Testis (tissue), 3 donors: ENCODE measurements around the gene DAZAP2. TPM values are rescaled to one million over a fixed set of nuclear protein-coding genes. Genes with fewer than 3 reads are reported as not detected.
"Not testable (repeated sequence)": the region's sequence is repeated elsewhere in the genome, so short reads cannot be mapped to it uniquely, and the experiment has no call there.

Experiments
- DNase-seq: peaks from one replicate; pipeline ENCODE4 v3.0.0-alpha.2; 2019
- H3K27ac ChIP-seq, 2 donors: fragments of 200-600 bp; sonication (generic); one replicate each; pipeline ENCODE4 v1.5.1; 2019
- H3K27me3 ChIP-seq: fragments of 200-600 bp; sonication (generic); one replicate; pipeline ENCODE4 v1.5.1; 2019
- H3K36me3 ChIP-seq: fragments of 200-600 bp; sonication (generic); one replicate; pipeline ENCODE4 v1.5.1; 2017; ENCODE audit warnings: low read depth; ENCODE audit errors: missing control alignments
- H3K4me1 ChIP-seq: fragments of 200-600 bp; sonication (generic); one replicate; pipeline ENCODE4 v1.5.1; 2019
- H3K4me3 ChIP-seq, 2 donors: fragments of 200-600 bp; sonication (generic); one replicate each; pipeline ENCODE4 v1.5.1; 2017 to 2019
- H3K9me3 ChIP-seq: fragments of 200-600 bp; sonication (generic); one replicate; pipeline ENCODE4 v1.5.1; 2017
- POLR2A ChIP-seq: fragments of 450-650 bp; IDR thresholded peaks from one replicate; pipeline ENCODE4 v1.6.1; 2017; ENCODE audit warnings: antibody characterized with exemption, mild to moderate bottlenecking, moderate library complexity
- WGBS, 2 donors: methylation state at CpG; one replicate each; pipeline ENCODE4 v1.1.5; 2018; 5-methylcytosine and 5-hydroxymethylcytosine counted together
- intact Hi-C: fragments of 100-400 bp; cut with DNase I; formaldehyde crosslinking; loops from one replicate; pipeline ENCODE4 v1.15.1; 2023; ENCODE audit warnings: low total_unique reads
- polyA plus RNA-seq: library from polyadenylated mRNA; stranded (reverse); fragments of 350-450 nt; fragmentation: Illumina TruSeq; extraction: RNeasy Lipid Tissue Mini Kit (QIAGEN cat#74804); gene quantifications from one replicate; pipeline ENCODE4 v1.2.3, GENCODE V29; 2014; ENCODE audit warnings: low read depth, low replicate concordance; ENCODE audit not compliant: insufficient read depth
- total RNA-seq, 2 donors: library from RNA; depleted of rRNA; stranded (reverse); fragments of >200 nt; gene quantifications; one replicate each; pipeline ENCODE4 v1.2.3, GENCODE V29; 2016
- TF ChIP-seq, protein P1 (sequence below), 3 experiments: fragments of 450-650 bp in 2 of 3; fragments of 200-600 bp in 1 of 3; sonication (generic) in 1 of 3; IDR thresholded peaks; one replicate each; pipeline ENCODE4 v1.5.1; 2016 to 2019; ENCODE audit warnings: antibody characterized with exemption in 3 of 3, mild to moderate bottlenecking in 2 of 3, moderate library complexity in 1 of 3

Gene DAZAP2
- total and polyA plus RNA-seq, 3 donors from 2014 or later, result 106 to 226 (median 176) TPM

DNA sequence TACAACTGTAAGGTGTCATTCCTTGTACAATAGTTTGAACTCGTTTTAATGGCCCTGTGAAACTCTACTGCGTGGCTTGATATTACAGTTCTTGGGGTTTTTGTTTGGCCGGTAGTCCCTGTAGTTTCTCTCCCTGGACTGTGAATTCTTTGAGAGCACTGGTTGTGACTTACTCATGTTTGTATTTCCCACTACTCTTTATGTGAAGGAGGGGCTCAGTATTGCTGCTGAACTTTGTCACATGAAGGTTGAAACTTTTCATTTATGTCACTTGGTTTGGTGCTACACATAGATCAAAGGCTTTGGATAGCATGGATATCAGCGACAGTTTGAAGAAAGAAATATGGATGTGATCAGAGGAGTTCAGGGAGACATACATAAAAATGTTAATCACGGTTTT lies 19.3 kb upstream of the DAZAP2 start:
- no peaks in the 10 kb centered on the region for H3K36me3 ChIP-seq
- no peaks in the 10 kb centered on the region for H3K4me1 ChIP-seq

GRCh38 chr12:51219857-51220256 lies 18.8 kb upstream of the DAZAP2 start:
- WGBS, 2 donors, result 81 to 90% methylated on average over 12 of the region's 12 CpGs
- H3K27ac ChIP-seq, H3K4me1 ChIP-seq, H3K36me3 ChIP-seq, H3K27me3 ChIP-seq, intact Hi-C loops, DNase-seq, H3K9me3 ChIP-seq, H3K4me3 ChIP-seq: not testable (repeated sequence)

More for the DNA sequence above, 19.3 kb upstream of the DAZAP2 start:
- no peak for DNase-seq
- WGBS, 2 donors, result 62 to 71% methylated on average over 5 of the region's 5 CpGs
- H3K4me3 ChIP-seq, result no peak overlapping the region
- peak overlapping the region in 1 of 2 donors; percentile 95 for H3K27ac ChIP-seq
- TF ChIP-seq, protein P1, sequence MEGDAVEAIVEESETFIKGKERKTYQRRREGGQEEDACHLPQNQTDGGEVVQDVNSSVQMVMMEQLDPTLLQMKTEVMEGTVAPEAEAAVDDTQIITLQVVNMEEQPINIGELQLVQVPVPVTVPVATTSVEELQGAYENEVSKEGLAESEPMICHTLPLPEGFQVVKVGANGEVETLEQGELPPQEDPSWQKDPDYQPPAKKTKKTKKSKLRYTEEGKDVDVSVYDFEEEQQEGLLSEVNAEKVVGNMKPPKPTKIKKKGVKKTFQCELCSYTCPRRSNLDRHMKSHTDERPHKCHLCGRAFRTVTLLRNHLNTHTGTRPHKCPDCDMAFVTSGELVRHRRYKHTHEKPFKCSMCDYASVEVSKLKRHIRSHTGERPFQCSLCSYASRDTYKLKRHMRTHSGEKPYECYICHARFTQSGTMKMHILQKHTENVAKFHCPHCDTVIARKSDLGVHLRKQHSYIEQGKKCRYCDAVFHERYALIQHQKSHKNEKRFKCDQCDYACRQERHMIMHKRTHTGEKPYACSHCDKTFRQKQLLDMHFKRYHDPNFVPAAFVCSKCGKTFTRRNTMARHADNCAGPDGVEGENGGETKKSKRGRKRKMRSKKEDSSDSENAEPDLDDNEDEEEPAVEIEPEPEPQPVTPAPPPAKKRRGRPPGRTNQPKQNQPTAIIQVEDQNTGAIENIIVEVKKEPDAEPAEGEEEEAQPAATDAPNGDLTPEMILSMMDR (IDR thresholded peaks at IDR 0.05), result no peak
- TF ChIP-seq POLR2A, result no peak
- H3K9me3 ChIP-seq, result no peaks in the 10 kb centered on the region
- intact Hi-C loops, result no loop called here
- H3K27me3 ChIP-seq, result no peaks in the 10 kb centered on the region

DNA sequence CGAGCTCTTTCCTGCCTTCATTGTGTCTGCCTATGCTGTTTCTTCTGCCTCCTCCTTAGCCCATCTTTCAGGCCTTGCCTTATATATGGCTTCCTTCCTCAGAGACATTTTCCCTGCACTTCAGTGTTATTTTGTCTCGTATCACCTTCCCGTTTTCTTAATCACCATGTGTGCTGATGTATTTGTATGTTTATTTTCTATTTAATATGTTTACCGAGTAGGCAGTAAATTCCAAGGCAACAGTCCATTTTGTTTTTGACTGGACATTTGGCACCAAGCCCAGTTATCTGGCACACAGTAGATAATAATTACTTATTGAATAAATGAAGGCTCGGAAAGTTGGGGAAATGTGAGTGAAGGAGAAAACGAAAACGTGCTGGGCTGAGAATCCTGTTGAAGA lies 16.2 kb upstream of the DAZAP2 start:
- intact Hi-C loops, result no loop called here
- no peak for TF ChIP-seq POLR2A
- TF ChIP-seq, protein P1 (IDR thresholded peaks at IDR 0.05), result no peak
- no peaks in the 10 kb centered on the region for H3K27me3 ChIP-seq
- no peaks in the 10 kb centered on the region for H3K36me3 ChIP-seq
- no peak overlapping the region for H3K27ac ChIP-seq
- no peaks in the 10 kb centered on the region for H3K4me1 ChIP-seq
- no peak overlapping the region for H3K4me3 ChIP-seq
- DNase-seq, result no peak
- no peaks in the 10 kb centered on the region for H3K9me3 ChIP-seq
- WGBS, 2 donors, result 54 to 56% methylated on average over 7 of the region's 7 CpGs

- 88 to 93% methylated on average over 3 of the region's 3 CpGs for WGBS, 2 donors
- no peak for TF ChIP-seq POLR2A
- H3K4me1 ChIP-seq, result no peaks in the 10 kb centered on the region
- intact Hi-C loops, result no loop called here
- no peak overlapping the region for H3K27ac ChIP-seq
- no peaks in the 10 kb centered on the region for H3K27me3 ChIP-seq
- H3K4me3 ChIP-seq, result no peak overlapping the region
- H3K9me3 ChIP-seq, result no peaks in the 10 kb centered on the region
- no peaks in the 10 kb centered on the region for H3K36me3 ChIP-seq
- DNase-seq, result no peak
Measured at GRCh38 chr12:51224625-51225024, 14.0 kb upstream of the DAZAP2 start.

DNA sequence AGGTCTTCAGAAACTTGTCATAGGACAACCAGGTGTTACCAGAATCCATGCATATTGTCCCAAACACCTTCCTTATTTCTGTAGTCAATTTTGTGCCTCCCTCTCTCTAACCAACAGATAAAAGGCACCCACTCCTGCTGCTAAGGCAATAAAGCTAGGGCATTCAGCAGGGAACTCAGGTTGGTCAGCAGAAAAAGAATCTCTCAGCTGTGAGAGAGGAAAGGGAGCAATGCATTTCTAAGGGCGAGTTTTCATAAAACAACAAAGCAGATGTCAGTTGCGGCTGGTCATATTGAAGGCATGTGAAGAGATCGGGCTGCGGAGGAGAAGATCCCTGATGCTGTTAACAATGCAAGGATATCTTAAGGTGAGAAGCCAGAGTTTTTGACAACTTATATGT lies 13.4 kb upstream of the DAZAP2 start:
- H3K27me3 ChIP-seq, result no peaks in the 10 kb centered on the region
- WGBS, 2 donors, result 85 to 90% methylated on average over 4 of the region's 4 CpGs
- DNase-seq, result no peak

GRCh38 chr12:51225771-51226170 lies 12.9 kb upstream of the DAZAP2 start:
- no peak overlapping the region for H3K4me3 ChIP-seq
- no peak overlapping the region for H3K27ac ChIP-seq
- WGBS, 2 donors, result 88 to 97% methylated on average over 2 of the region's 2 CpGs
- H3K27me3 ChIP-seq, result no peaks in the 10 kb centered on the region
- no peaks in the 10 kb centered on the region for H3K36me3 ChIP-seq
- DNase-seq, result no peak
- H3K4me1 ChIP-seq, result no peaks in the 10 kb centered on the region
- intact Hi-C loops, result no loop called here
- TF ChIP-seq, protein P1 (IDR thresholded peaks at IDR 0.05), result no peak
- TF ChIP-seq POLR2A, result no peak
- H3K9me3 ChIP-seq, result no peaks in the 10 kb centered on the region

More for the DNA sequence above, 13.4 kb upstream of the DAZAP2 start:
- intact Hi-C loops, result no loop called here
- no peaks in the 10 kb centered on the region for H3K4me1 ChIP-seq
- no peaks in the 10 kb centered on the region for H3K36me3 ChIP-seq
- H3K27ac ChIP-seq, result no peak overlapping the region
- H3K9me3 ChIP-seq, result no peaks in the 10 kb centered on the region
- H3K4me3 ChIP-seq, result no peak overlapping the region
- TF ChIP-seq POLR2A, result no peak
- TF ChIP-seq, protein P1 (IDR thresholded peaks at IDR 0.05), result no peak

DNA sequence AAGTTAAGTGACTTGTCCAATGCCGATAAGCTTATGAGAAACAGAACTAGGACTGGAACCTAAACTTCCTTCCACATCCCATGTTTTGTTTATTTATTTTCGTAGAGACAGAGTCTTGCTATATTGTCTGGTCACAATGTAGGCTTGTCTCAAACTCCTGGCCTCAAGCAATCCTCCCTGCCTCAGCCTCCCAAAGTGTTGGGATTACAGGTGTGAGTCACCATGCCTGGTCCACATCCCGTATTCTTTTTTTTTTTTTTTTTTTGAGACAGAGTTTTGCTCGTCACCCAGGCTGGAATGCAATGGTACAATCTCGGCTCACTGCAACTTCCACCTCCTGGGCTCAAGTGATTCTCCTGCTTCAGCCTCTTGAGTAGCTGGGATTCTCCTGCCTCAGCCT lies 11.5 kb upstream of the DAZAP2 start:
- H3K36me3 ChIP-seq, H3K4me3 ChIP-seq, H3K27me3 ChIP-seq, H3K9me3 ChIP-seq, intact Hi-C loops, DNase-seq, H3K27ac ChIP-seq, H3K4me1 ChIP-seq: not testable (repeated sequence)
- 82 to 91% methylated on average over 5 of the region's 5 CpGs for WGBS, 2 donors
